HG03442 (cell line): ENCODE measurements around the gene ASCL2.

ENCODE experiments used
- ATAC-seq: cut with Tn5 transposase; IDR thresholded peaks from one replicate; pipeline ENCODE4 v1.9.1; 2021; ENCODE audit warnings: mild to moderate bottlenecking, moderate library complexity; ENCODE audit not compliant: unreplicated experiment

The ASCL2 gene

GRCh38 chr11:2270322-2271076 lies at the start of gene ASCL2:
ASCL2 (minus strand) TSS chr11:2270588; CDS start chr11:2270332, 256 bp downstream.
- no peak for ATAC-seq

DNA sequence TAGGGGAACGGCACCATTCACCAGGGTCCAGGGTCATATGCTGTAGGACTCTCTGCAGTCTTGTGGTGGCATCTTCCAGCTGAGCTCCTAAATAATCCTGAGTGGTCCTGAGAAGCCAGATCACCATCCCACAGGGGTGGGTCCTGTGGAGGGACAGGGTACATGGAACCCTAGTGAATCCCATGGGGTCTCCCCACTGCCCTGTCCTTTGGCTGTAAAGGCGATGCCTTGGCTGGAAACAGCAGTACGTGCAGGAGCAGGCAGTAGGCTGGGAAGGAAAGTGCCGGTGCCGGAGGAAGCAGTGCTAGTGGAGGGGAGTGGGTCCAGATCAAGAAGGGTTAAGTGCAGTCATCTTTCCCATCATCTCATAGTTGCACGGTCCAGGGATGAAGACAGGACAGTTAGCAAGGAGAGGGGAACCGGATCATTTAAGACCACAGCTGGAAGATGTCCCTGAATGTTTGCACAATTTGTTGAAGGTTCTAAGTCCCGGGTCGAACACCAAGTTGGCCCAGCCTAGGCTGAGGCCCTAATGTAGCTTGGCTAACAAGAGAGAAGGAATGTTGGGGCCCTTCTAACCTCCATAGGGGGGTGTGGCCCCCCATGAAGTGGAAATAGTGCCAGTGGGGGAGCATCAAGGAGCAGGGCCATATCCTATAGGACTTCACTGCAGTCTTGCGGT lies 49.5 kb upstream of the ASCL2 start:
- no peak for ATAC-seq

DNA sequence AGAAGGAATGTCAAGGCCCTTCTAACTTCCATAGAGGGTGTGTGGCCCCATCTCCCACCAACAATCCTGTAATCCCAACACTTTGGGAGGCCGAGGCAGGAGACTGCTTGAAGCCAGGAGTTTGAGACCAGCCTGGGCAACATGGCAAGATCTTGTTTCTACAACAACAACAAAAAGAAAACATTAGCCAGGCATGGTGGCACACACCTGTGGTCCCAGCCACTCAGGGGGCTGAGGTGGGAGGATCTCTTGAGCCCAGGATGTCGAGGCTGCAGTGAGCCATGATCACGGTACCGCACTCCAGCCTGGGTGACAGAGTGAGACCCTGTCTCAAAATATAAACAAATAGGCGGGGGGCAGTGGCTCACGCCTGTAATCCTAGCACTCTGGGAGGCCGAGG lies 48.3 kb upstream of the ASCL2 start:
- no peak for ATAC-seq

DNA sequence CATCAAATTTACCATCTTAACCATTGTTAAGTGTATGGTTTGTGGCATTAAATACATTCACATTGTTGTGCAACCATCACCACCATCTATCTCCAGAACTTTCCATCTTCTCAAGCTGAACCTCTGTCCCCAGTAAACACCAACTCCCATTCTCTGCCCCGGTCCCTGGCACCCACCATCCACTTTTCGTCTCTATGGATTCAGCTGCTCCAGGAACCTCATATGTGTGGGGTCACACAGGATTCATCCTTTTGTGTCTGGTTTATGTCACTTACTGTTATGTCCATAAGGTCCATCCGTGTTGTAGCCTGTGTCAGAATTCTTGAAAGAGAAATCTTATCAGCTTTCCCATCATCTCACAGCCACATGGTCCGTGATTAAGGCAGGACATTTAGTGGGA lies 47.7 kb upstream of the ASCL2 start:
- ATAC-seq, result no peak

- no peak for ATAC-seq
These were observed 47.1 kb upstream of the ASCL2 start for GRCh38 chr11:2317354-2318050.

- no peak for ATAC-seq
These were observed 46.5 kb upstream of the ASCL2 start for GRCh38 chr11:2316963-2317244.

GRCh38 chr11:2316169-2316962 lies 46.0 kb upstream of the ASCL2 start:
- ATAC-seq, result no peak

DNA sequence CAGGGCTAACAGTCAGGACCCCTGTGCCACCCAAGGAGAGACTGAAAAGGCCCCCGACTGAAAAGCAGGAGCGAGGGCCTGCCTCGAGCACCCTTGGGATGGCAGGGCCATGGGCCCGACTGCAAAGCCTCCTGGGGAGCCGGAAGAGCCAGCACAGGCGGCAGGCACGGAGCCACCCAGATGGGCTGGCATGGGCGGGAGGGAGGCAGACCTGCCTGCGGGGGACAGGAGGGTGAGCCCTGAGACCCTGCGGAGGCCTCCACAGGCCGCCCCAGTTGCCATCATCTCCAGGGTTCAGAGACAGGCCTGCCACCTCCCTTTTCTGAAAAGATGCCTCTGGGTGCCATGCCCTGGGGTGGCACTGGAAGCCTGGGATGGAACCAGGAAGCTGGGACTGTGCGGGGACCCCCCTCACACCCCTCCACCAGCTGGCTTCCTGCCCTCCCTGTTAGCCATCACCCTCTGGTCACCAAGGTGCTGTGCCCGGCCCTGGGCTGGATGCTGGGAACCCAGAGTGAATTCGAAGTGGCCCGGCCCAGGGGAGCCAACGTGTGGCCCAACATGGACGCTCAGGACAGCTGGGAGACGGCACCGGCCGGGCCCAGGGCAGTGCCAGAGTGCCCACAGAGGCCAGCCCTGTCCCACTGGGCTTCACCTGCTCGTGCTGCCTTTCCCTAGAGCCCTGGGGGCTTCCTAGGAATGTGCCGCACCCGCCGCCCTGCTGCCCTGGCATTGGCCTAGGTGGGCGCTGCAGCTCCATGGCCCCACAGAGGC lies 45.2 kb upstream of the ASCL2 start:
- ATAC-seq, result no peak

GRCh38 chr11:2314525-2315394 lies 44.4 kb upstream of the ASCL2 start:
- ATAC-seq, result no peak

- no peak for ATAC-seq
These were observed 43.7 kb upstream of the ASCL2 start for GRCh38 chr11:2314136-2314524.

GRCh38 chr11:2313051-2313951 lies 42.9 kb upstream of the ASCL2 start:
- ATAC-seq, result no peak

GRCh38 chr11:2312232-2313042 lies 42.0 kb upstream of the ASCL2 start:
- ATAC-seq, result no peak

DNA sequence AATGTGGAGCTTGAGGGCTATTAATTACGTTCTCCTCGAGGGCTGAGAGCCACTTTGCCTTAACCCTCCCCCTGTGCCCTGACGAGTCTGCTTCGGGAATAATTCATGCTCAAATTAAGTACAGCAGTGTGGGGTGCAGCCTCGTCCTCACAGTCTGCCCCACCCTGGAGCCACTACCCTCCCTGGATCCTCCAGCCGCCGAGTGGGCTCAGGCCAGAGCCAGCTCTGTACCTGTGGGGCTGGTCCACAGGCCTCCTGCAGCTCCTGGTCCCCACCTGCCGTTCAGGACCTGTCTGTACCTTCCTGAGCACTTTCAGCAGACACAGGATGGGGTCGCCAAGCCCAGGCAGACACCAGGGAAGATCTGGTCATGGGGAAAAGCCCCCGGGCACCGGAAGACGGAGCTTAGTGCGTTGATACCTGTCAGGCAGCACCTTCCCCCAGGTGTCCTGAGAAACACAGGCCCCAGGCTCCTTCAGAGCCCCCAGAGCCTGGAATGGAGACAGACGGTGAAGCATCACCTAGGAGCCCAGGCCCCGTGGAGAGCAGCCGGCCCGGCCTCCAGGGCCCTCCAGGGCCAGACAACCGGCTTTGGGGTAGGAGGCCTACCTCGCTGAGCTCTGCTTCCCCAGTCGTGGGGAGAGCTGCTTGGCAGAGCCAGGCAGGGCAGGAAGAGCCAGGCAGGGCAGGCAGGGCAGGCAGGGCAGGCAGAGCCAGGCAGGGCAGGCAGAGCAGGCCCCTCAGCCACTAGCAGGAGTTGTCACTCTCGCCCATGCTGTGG lies 41.2 kb upstream of the ASCL2 start:
- no peak for ATAC-seq

- no peak for ATAC-seq
These were observed 40.5 kb upstream of the ASCL2 start for GRCh38 chr11:2310786-2311352.

GRCh38 chr11:2310073-2310785 lies 39.8 kb upstream of the ASCL2 start:
- no peak for ATAC-seq
